ENCODE data around the gene ADGRV1.

DNA sequence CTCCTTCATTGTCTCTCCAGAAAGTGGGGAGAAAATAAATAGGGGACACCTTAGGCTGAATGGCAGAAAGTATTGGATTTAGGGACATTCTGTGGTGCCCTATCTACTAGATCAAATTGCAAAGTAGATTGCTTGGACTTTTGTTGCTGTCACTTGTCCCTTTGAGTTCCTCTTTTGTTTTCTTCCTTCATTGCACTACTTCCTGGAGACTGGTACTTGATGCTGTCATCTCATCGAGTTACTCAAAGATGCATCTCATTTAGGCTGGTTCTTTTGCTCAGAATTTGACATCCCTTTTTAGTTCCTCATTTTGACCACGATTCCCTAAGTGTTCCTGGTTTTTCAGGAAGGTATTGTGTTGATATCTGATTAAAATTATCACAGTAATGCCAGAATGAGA, 137.6 kb downstream of the ADGRV1 start:
- TF ChIP-seq, protein P1, sequence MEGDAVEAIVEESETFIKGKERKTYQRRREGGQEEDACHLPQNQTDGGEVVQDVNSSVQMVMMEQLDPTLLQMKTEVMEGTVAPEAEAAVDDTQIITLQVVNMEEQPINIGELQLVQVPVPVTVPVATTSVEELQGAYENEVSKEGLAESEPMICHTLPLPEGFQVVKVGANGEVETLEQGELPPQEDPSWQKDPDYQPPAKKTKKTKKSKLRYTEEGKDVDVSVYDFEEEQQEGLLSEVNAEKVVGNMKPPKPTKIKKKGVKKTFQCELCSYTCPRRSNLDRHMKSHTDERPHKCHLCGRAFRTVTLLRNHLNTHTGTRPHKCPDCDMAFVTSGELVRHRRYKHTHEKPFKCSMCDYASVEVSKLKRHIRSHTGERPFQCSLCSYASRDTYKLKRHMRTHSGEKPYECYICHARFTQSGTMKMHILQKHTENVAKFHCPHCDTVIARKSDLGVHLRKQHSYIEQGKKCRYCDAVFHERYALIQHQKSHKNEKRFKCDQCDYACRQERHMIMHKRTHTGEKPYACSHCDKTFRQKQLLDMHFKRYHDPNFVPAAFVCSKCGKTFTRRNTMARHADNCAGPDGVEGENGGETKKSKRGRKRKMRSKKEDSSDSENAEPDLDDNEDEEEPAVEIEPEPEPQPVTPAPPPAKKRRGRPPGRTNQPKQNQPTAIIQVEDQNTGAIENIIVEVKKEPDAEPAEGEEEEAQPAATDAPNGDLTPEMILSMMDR (conservative IDR thresholded peaks at IDR 0.05; ENCODE audit: low read depth, low read length), result no peak
- no peak for TF ChIP-seq EZH2 (IDR thresholded peaks at IDR 0.05; ENCODE audit: borderline replicate concordance, low read depth, low read length, poor library complexity, severe bottlenecking)

Measured in A673 (cell line).